Osteoblast (primary cell): ENCODE data around the gene IP6K2. TPM values are rescaled to one million over a fixed set of nuclear protein-coding genes. Genes with fewer than 3 reads are reported as not detected.
A peak's percentile ranks its signal among the peaks of the same experiment; 100 is the strongest.

Source experiments
- DNase-seq: peaks from one replicate; pipeline ENCODE4 v3.0.0; 2011; ENCODE audit warnings: low spot score, mixed read lengths; ENCODE audit not compliant: insufficient read length; ENCODE audit errors: missing footprints
- H2AFZ ChIP-seq: 2 replicates; pipeline ENCODE4 v1.6.0; 2011; ENCODE audit warnings: mild to moderate bottlenecking, low read length
- H3K27ac ChIP-seq: 2 replicates; pipeline ENCODE4 v1.5.1; 2011; ENCODE audit warnings: mild to moderate bottlenecking, low read depth, low read length, moderate library complexity
- H3K27me3 ChIP-seq: 2 replicates; pipeline ENCODE4 v1.6.0; 2012; ENCODE audit warnings: mild to moderate bottlenecking, control low read depth, inconsistent platforms, low read length, moderate library complexity; ENCODE audit not compliant: insufficient read depth
- H3K36me3 ChIP-seq: 2 replicates; pipeline ENCODE4 v1.5.1; 2011; ENCODE audit warnings: mild to moderate bottlenecking, low read length, control low read depth, moderate library complexity; ENCODE audit not compliant: insufficient read depth
- H3K4me1 ChIP-seq: 2 replicates; pipeline ENCODE4 v1.5.1; 2011; ENCODE audit warnings: mild to moderate bottlenecking, low read length, control low read depth, moderate library complexity; ENCODE audit not compliant: insufficient read depth
- H3K4me2 ChIP-seq: 2 replicates; pipeline ENCODE4 v1.6.0; 2011; ENCODE audit warnings: mild to moderate bottlenecking, low read length; ENCODE audit not compliant: insufficient read depth
- H3K4me3 ChIP-seq: fragments of 200-600 bp; sonication (generic); 3 replicates; pipeline ENCODE4 v1.5.1; 2012; ENCODE audit warnings: mild to moderate bottlenecking, low read length, inconsistent platforms; ENCODE audit not compliant: insufficient read depth
- H3K79me2 ChIP-seq: 2 replicates; pipeline ENCODE4 v1.6.0; 2012; ENCODE audit warnings: mild to moderate bottlenecking, low read length, control low read depth, inconsistent platforms; ENCODE audit not compliant: insufficient read depth
- H3K9me3 ChIP-seq: 2 replicates; pipeline ENCODE4 v1.5.1; 2011; ENCODE audit warnings: low read depth, low read length, control low read depth
- H4K20me1 ChIP-seq: 2 replicates; pipeline ENCODE4 v1.6.0; 2012; ENCODE audit warnings: mild to moderate bottlenecking, low read length, control low read depth; ENCODE audit not compliant: insufficient read depth
- total RNA-seq: library from RNA; depleted of rRNA; stranded (reverse); fragments of >200 nt; gene quantifications from 2 replicates; pipeline ENCODE4 v1.2.3, GENCODE V29; 2012
- TF ChIP-seq, protein P1 (sequence below): IDR thresholded peaks from 2 replicates; pipeline ENCODE4 v1.5.1; 2011; ENCODE audit warnings: mild to moderate bottlenecking, low read depth, low read length, moderate library complexity; ENCODE audit errors: extremely low read depth

The IP6K2 gene
- total RNA-seq, 1 donor, result 44.9 TPM

DNA sequence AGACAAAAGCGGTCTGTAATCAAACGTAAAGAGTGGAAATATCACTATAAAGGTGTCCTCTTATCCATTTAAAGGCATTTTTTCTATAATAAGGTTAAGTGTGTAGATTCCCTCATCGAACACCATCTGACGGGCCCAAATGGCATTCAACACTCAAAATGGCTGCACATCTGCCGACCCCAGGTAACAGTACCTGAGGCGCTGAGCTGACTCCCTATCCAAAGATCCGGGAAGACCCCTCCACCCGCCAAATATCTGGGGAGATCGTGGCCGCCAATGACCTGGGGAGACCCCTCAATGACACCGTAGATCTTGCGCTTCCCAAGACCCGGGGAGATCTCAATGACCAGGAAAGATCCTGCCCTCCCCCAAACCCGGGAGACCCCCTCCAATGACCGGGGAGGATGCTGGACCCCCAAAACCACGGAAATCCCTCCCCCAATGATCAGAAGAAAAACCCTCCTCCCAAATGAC is 476 bp downstream of the IP6K2 start:
- peaks cover 19% of the 10 kb centered on the region for H3K36me3 ChIP-seq
- TF ChIP-seq, protein P1, sequence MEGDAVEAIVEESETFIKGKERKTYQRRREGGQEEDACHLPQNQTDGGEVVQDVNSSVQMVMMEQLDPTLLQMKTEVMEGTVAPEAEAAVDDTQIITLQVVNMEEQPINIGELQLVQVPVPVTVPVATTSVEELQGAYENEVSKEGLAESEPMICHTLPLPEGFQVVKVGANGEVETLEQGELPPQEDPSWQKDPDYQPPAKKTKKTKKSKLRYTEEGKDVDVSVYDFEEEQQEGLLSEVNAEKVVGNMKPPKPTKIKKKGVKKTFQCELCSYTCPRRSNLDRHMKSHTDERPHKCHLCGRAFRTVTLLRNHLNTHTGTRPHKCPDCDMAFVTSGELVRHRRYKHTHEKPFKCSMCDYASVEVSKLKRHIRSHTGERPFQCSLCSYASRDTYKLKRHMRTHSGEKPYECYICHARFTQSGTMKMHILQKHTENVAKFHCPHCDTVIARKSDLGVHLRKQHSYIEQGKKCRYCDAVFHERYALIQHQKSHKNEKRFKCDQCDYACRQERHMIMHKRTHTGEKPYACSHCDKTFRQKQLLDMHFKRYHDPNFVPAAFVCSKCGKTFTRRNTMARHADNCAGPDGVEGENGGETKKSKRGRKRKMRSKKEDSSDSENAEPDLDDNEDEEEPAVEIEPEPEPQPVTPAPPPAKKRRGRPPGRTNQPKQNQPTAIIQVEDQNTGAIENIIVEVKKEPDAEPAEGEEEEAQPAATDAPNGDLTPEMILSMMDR, result no peak
- H3K4me2 ChIP-seq, result peak overlapping the region; percentile 87
- H3K27ac ChIP-seq, result peak overlapping the region; percentile 95
- H3K27me3 ChIP-seq, result no peaks in the 10 kb centered on the region
- peaks cover 53% of the 10 kb centered on the region for H3K79me2 ChIP-seq
- peak overlapping the region; percentile 99 for H3K4me3 ChIP-seq
- DNase-seq, result no peak
- H2AFZ ChIP-seq, result peak overlapping the region; percentile 85
- H4K20me1 ChIP-seq, result peaks cover 33% of the 10 kb centered on the region
- H3K4me1 ChIP-seq, result peaks cover 15% of the 10 kb centered on the region
- H3K9me3 ChIP-seq, result no peaks in the 10 kb centered on the region

DNA sequence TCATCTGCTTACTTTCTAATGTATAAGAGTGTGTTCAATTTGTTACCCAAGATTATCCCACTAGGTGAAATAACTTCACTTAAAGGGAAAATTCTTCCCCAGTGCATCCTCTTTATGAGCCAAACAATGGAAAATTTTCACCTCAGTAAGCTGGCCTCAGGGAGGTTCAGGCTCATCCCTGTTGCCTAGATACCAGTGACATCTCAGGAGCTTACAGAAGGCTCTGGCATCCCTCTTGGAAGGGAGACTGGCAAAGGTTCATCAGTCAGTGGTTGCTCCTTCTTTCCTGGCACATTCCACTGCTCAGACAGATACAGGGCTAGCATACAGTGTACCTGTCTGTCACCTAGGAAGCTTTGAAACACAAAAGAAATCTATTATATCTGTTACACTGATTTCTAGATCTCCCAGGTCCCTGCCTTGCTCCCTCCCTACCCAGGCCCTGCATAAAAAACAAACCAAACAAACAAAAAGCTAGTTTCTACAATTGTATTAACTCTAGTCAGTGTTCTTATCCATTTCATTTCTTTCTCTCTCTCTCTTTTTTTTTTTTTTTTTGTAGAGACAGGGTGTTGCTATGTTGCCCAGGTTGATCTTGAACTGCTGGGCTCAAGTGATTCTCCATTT is 1.7 kb downstream of the IP6K2 start:
- Histone ChIP-seq H3K4me2 (peak overlapping the region; percentile 87), H3K4me3 (peak overlapping the region; percentile 99), H3K79me2 (peaks cover 66% of the 10 kb centered on the region), H3K27ac (peak overlapping the region; percentile 95), H4K20me1 (peaks cover 44% of the 10 kb centered on the region), H3K4me1 (peaks cover 15% of the 10 kb centered on the region), H3K27me3 (no peaks in the 10 kb centered on the region), H2AFZ (no peak overlapping the region), H3K36me3 (peaks cover 31% of the 10 kb centered on the region), H3K9me3 (no peaks in the 10 kb centered on the region)
- peak; percentile 82 for DNase-seq
- TF ChIP-seq, protein P1, result no peak

DNA sequence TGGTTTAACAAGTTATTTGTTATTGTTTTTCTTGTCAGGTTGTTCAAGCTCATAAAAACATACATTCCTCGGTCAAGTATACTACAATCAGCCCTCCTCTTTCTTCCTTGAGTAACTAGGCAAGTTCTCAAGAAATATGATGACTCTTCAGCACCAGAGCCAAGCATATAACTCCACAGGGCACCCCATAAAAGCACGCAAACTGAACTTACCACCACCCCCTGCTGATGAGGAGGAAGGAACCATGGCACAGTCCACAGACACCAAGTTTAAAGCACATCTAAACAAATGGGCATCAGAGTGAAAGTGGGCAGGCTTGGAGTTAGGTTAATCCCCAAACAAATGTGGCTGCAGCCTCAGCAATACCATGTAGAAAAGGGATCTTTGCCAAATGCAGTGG is 5.3 kb downstream of the IP6K2 start:
- Histone ChIP-seq H4K20me1 (peaks cover 72% of the 10 kb centered on the region), H3K4me2 (no peak overlapping the region), H3K9me3 (no peaks in the 10 kb centered on the region), H3K27ac (no peak overlapping the region), H3K4me3 (no peak overlapping the region), H2AFZ (no peak overlapping the region), H3K27me3 (no peaks in the 10 kb centered on the region), H3K79me2 (peaks cover 90% of the 10 kb centered on the region), H3K36me3 (peaks cover 48% of the 10 kb centered on the region), H3K4me1 (peaks cover 27% of the 10 kb centered on the region)
- peak; percentile 67 for DNase-seq
- TF ChIP-seq, protein P1, result no peak

DNA sequence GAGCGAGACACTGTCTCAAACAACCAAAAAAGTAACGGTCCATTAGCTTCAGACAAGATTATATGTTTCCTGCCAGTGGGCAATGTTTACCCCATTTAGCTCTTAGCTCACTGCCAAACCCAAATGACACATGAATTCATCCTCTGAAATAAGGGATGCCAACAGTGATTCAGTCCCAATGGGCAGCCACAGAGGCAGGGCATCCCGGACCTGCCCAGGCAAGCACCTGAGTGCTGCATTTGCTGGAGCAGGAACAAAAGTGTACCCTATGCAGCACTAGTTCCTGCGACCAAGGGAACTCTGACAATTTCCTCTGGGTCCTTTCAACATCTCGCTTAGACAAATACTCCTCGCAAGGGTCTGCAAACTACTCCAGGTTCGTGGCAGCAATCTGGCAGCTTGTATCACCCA is 8.0 kb downstream of the IP6K2 start:
- no peak for DNase-seq
- Histone ChIP-seq H2AFZ (no peak overlapping the region), H3K4me1 (peaks cover 16% of the 10 kb centered on the region), H3K4me3 (peak overlapping the region; percentile 2), H3K36me3 (peaks cover 46% of the 10 kb centered on the region), H3K4me2 (peak overlapping the region; percentile 21), H3K9me3 (no peaks in the 10 kb centered on the region), H3K79me2 (peaks cover 89% of the 10 kb centered on the region), H3K27me3 (no peaks in the 10 kb centered on the region), H3K27ac (peak overlapping the region; percentile 65), H4K20me1 (peaks cover 76% of the 10 kb centered on the region)
- TF ChIP-seq, protein P1, result no peak
